GM19025 (cell line): ENCODE measurements around the gene PARD3.

Experiments used
- ATAC-seq: cut with Tn5 transposase; IDR thresholded peaks from one replicate; pipeline ENCODE4 v1.9.1; 2021; ENCODE audit warnings: mild to moderate bottlenecking, low read depth, moderate library complexity; ENCODE audit not compliant: unreplicated experiment

The PARD3 gene

GRCh38 chr10:34523017-34523767, 291.9 kb downstream of the PARD3 start:
- no peak for ATAC-seq

GRCh38 chr10:34522546-34522945, 292.6 kb downstream of the PARD3 start:
- no peak for ATAC-seq

DNA sequence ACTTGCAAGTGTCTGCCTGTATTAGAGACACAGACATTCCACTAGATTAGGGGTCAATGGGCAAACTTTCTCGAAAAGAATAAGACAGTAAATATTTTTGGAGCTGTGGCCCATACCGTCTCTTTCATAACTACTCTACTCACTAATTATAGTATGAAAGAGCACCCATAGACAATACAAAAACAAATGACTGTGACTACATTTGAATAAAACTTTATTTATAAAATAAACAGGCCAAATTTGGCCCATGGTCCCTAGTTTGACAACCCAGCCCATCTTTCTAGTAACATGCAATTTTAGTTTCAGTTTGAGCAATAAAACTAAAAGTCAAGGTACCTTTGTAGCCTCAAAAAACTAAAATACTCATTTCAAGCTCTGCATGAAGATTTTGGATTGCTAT, 294.6 kb downstream of the PARD3 start:
- ATAC-seq = no peak

- no peak for ATAC-seq
Measured at GRCh38 chr10:34520084-34520483, 295.0 kb downstream of the PARD3 start.

GRCh38 chr10:34514290-34514689, 300.8 kb downstream of the PARD3 start:
- no peak for ATAC-seq

DNA sequence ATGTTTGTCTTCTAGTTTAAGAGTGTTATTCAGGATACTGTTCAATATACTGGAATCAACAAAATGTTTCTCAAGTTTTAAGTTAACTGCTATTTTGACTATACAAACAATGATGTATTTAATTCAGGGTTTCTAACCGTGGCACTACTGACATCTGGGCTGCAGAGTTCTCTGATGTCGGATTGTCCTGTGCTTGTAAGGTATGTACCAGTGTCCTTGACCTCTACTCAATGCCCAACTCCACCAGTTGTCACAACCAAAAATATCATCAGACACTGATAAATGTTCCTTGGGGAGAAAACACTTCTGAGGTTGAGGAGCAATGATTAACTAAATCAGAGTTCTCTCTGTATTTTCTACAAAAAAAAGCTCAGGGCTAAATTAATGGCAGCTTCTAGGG, 301.5 kb downstream of the PARD3 start:
- no peak for ATAC-seq

- ATAC-seq = no peak
Measured at GRCh38 chr10:34507217-34507616, 307.9 kb downstream of the PARD3 start.

DNA sequence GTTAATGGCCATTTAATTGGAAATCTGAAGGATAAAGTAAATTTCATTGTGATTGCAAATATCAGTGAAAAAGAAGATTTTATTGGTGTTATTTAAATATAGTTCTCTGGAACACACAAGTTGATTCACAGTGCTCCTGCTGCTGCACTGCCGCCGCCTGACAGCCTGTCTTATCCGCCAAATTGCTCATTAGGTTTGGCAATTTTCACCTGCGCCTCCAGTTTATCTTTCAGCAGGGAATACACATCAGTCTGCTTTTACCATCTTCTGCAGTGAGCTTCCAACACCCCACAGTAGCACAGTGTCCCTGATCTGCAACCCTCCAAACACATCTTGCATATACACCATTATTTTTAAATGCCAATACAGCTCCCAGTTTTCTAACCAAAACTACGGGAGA, 308.3 kb downstream of the PARD3 start:
- no peak for ATAC-seq

GRCh38 chr10:34505338-34505737, 309.8 kb downstream of the PARD3 start:
- ATAC-seq = no peak

DNA sequence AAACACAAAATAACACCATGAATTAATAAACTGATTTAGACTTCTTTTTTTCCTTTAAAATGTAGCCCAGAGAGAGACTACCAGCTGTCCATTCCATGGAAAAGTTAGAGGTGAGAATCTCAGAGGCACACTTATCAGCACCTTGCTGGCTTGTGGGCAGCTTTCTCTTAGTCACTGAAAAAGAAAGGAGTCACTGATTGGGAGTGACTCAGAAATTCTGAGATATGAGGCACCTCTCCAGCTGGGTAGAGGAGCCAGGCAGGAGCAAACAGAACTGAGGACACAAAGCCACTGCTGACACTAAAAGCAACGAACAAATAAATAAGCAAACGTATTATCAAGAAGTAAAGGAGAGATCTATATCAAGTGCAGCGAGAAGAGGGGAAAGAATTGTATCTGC, 310.6 kb downstream of the PARD3 start:
- no peak for ATAC-seq

- ATAC-seq = no peak
Measured at GRCh38 chr10:34503704-34504103, 311.4 kb downstream of the PARD3 start.

- ATAC-seq = no peak
Measured at GRCh38 chr10:34499612-34500279, 315.4 kb downstream of the PARD3 start.

GRCh38 chr10:34498821-34499220, 316.3 kb downstream of the PARD3 start:
- no peak for ATAC-seq

DNA sequence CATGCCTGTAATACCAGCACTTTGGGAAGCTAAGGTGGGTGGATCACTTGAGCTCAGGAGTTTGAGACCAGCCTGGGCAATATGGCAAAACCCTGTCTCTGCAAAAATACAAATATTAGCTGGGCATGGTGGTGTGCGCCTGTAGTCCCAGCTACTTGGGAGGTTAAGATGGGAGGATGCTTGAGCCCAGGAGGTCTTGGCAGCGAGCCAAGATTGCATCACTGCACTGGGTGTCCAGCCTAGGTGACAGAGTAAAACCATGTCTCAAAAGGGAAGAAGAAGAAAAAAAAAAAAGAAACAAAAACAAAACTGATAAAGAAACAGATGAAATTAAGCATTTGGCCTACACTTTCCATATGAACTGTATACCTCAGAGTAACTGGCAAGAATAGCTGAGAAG, 319.2 kb downstream of the PARD3 start:
- ATAC-seq = no peak

- no peak for ATAC-seq
Measured at GRCh38 chr10:34494012-34494411, 321.1 kb downstream of the PARD3 start.

DNA sequence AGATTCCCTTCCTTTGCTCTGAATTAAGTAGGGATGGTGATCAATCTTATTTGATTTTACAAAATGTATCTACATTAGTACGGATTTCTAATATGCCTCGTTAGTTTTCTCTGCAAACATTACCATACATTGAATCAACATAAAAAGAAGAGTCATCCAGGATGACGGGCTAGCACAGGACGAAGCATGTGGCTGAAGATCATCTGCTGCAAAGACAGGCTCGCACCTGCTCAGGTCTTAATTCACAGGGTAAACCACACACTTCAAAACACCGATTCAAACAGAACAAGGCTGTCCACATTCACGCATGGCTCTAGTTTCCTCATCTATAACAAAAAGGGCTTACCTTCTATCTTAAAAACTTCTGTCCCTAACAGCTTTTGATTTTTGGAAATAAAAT, 323.0 kb downstream of the PARD3 start:
- ATAC-seq = no peak

GRCh38 chr10:34491678-34492077, 323.4 kb downstream of the PARD3 start:
- ATAC-seq = no peak

- ATAC-seq = no peak
Measured at GRCh38 chr10:34489973-34490745, 324.9 kb downstream of the PARD3 start.

- no peak for ATAC-seq
Measured at GRCh38 chr10:34489411-34489810, 325.7 kb downstream of the PARD3 start.

DNA sequence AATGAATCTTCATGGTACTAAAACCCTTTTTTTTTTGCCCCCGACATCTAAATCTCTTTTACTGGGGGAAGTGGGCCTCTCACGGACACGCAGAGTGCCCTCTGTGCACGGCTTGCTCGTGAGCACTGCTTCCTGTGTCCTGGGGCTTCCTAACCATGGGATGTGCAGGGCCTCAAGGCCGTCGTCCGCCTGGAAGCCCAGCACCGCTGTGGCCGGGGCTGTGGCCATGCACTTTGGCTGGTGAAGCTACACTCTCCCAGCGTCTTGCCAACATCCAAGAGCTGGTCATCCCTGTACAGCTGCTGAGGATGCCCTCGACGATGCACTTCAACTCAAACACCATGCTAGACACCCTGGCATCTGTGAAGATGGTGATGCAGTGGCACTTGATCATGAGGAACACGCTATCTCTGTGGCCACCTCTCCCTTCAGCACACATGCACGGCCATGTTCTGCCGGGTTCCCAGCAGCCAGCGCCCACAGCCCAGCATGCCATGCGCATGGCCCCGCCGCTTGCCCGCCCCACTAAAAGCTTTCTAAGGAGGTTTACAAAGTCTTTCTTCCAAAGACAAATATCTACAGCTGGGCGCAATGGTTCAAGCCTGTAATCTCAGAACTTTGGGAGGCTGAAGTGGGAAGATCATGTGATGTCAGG, 326.5 kb downstream of the PARD3 start:
- no peak for ATAC-seq

GRCh38 chr10:34486008-34486407, 329.1 kb downstream of the PARD3 start:
- ATAC-seq = no peak
